Mucosa of gallbladder (tissue), 1 donor: ENCODE measurements around the gene BMPR1A. TPM values are rescaled to one million over a fixed set of nuclear protein-coding genes. Genes with fewer than 3 reads are reported as not detected.
"Not testable (repeated sequence)": the region's sequence is repeated elsewhere in the genome, so short reads cannot be mapped to it uniquely, and the experiment has no call there.

ENCODE experiments used
- DNase-seq: peaks from one replicate; pipeline ENCODE4 v3.0.0-alpha.2; 2020; ENCODE audit warnings: low spot score
- total RNA-seq: library from RNA; stranded (reverse); gene quantifications from one replicate; pipeline ENCODE4 v1.2.1, GENCODE V29; 2021
- donor health status: DM: no; HTN: no; CAD: no.

The BMPR1A gene
- total RNA-seq, 1 donor from 2014 or later: 55.3 TPM

GRCh38 chr10:86967481-86967941 is 211.1 kb downstream of the BMPR1A start:
- DNase-seq: peak; percentile 9

DNA sequence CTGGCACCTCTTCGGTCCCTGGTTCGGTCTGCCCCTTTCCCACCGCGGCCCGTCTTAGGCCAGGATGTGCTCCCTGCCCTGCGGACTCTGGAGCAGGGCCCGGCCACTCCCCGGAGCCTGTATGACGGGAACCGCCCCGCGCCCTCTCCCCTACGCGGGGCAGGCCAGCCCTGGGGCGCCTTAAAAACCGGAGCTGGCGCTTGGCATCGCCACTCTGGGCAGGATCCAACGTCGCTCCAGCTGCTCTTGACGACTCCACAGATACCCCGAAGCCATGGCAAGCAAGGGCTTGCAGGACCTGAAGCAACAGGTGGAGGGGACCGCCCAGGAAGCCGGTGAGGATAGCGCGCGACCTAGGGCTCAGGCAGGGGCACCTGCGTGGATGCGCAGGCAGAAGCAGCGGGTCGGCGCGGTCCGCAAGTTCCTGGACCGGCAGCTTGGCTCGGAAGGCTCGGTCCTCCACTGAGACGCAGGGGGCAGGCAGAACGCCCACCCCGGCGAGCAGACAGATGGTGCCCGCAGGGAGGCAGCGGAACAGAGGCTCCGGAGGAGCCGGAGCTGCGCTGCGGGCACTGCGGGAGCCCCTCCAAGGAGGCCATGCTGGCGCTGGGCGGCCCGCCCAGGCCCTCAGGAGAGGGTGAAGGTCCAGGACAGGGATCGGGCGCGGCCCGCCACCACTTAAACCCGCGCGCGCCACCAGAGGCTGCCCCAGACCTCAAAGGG is 212.0 kb downstream of the BMPR1A start, which contains the start of gene ADIRF:
Gene ADIRF (plus strand): TSS at position 212 of the 723 bp plus-strand sequence. CDS start 63 bp downstream, at position 275.
- DNase-seq: peak; percentile 19

DNA sequence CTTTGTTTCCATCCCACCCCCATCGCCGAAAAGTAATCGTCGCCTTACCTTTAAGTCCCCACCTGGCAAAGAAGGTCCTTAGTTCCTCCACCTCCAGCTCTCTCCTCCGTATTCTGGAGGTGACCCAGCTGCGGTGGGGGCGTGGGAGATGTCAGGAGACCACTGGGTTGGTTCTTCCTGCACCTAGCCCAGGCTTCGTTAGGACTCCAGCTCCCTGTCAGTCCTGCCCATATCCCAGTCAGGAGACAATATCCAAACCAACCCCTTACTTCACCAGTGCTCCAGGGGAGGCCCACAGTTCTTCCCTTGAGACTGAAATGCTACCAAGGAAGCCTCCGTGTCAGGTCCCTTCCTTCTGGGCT is 212.6 kb downstream of the BMPR1A start:
- peak; percentile 9 for DNase-seq

DNA sequence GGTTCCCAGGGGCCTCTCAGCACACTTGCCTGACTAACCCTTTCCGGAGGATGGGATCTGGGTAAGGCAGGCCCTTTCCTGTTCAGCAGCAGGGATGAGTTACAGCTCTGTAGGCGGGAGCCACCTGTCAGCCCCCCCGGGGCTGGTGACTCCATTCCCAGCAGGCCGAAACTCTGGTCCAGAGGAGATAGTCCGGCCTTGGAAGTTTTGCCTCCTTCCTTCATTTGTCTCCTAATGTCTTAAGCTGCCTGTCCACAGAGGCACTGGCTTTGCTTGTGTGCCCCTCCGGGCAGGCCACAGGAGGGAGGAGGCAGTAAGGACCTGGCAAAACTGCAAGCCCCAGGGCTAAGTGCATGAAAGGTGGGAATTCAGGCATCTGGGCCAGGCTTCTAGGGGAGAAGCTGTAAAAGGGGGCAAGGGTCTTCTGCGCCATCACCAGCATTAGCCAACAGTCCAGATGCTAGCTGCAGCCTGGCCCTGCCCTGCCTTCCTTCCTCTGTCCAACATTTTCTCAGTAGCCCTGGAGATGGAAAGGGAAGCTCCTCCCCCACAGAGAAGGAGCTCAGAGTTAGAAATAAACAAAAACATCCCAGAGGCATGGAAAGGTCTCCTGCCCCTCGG is 213.1 kb downstream of the BMPR1A start:
- DNase-seq: no peak

DNA sequence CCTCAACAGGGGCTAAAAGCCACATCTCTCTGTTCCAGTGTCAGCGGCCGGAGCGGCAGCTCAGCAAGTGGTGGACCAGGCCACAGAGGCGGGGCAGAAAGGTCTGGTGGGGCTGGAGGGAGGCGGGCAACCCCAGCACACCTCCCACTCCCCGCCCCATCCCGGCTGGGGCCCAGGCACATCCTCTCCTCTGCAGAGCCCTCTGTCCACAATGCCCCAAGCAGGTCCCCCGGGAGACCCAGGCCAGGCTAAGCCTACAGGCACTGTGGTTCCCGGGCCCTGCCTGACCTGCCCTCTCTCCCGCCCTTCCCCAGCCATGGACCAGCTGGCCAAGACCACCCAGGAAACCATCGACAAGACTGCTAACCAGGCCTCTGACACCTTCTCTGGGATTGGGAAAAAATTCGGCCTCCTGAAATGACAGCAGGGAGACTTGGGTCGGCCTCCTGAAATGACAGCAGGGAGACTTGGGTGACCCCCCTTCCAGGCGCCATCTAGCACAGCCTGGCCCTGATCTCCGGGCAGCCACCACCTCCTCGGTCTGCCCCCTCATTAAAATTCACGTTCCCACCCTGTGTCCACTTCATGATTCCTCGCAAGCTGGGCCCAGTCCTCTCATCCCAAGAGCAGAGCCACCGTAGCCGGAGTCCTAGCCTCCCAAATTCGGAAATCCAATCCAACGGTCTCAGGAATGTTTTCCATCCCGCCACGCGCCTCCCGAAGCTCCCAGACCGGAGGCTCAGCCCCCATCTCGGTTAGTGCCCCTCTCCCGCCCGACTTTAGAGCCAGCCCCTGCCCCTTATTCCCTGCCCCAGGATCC is 214.0 kb downstream of the BMPR1A start:
- peak; percentile 42 for DNase-seq

DNA sequence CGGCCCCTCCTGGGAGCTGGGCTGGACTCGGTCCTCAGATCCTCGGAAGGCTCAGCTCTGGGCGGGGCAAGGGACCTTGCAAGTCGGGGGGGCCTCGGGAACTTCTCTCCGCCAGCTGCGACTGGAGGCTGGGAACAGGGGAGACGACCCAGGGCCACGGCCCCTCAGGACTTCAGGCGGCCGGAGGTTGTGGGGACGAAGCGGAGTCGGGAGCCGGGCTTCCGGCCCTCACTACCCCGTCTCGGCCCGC is 214.5 kb downstream of the BMPR1A start:
- DNase-seq: no peak

- DNase-seq: peak; percentile 85
These were observed 215.0 kb downstream of the BMPR1A start for GRCh38 chr10:86971232-86971991.

- DNase-seq: no peak
These were observed 216.4 kb downstream of the BMPR1A start for GRCh38 chr10:86972613-86973380.

DNA sequence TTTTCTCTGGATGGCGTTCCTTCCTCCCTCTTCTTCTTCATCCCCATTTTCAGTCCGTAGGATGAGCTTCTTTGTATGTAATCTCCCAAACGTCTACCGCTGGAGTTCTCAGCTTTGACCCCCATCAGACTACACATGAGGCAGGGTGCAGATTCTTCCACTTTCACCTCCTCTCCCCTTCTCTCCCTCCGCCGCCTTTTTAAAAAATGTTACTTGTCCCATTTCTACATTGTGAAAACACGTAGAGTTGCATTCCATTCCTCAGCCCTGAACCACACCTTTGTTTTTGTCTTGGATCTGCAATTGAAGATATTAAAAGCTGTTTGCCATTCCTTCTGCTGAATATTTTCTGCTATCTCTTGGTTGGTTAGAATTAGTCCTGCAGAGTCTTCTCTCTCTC is 218.1 kb downstream of the BMPR1A start:
- no peak for DNase-seq

- DNase-seq: no peak
These were observed 220.1 kb downstream of the BMPR1A start for GRCh38 chr10:86976362-86977056.

GRCh38 chr10:86978457-86978856 is 222.0 kb downstream of the BMPR1A start:
- not testable (repeated sequence) for DNase-seq

- DNase-seq: no peak
These were observed 222.9 kb downstream of the BMPR1A start for GRCh38 chr10:86979296-86979818.

- DNase-seq: no peak
These were observed 223.6 kb downstream of the BMPR1A start for GRCh38 chr10:86979977-86980448.

GRCh38 chr10:86981020-86981419 is 224.6 kb downstream of the BMPR1A start:
- not testable (repeated sequence) for DNase-seq

DNA sequence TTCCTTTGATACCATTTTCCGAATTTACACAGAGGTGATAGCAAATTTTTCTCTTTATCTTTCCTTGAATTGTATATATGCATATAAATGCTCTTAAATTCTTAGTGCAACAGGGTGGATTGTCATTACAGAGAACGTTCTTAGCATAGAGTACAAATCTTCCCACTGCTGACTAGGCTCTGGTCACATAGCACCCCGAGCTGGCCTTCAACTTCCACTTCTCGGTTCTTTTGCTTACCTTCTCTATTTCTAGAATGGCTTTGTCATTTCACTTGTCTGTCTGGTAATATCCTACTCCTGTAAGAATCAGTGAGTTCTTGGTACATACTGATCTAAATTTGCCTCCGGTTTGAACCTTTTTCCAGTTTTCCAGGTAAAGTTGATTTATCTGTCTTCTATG is 225.3 kb downstream of the BMPR1A start:
- no peak for DNase-seq

Other genes with a start within 250 kb of the BMPR1A start
- gene WAPL, start 234.8 kb upstream of the BMPR1A start, total RNA-seq: 28.6 TPM
- not detected for gene OPN4, start 102.1 kb upstream of the BMPR1A start, total RNA-seq
- gene LDB3, start 88.1 kb upstream of the BMPR1A start, total RNA-seq: 4.9 TPM
- 17.4 TPM for gene MMRN2, start 201.0 kb downstream of the BMPR1A start, total RNA-seq
- gene SNCG, start 202.0 kb downstream of the BMPR1A start, total RNA-seq: 15.8 TPM
- gene ADIRF, start 211.9 kb downstream of the BMPR1A start, total RNA-seq: 25.4 TPM